Mesenchymal stem cell (in vitro differentiated cells and primary cell): ENCODE results near the gene CLCA2.

ENCODE experiments used
- DNase-seq: peaks from one replicate; pipeline ENCODE4 v3.0.0-alpha.2; 2013
- H2AFZ ChIP-seq: one replicate; pipeline ENCODE4 v1.6.1; 2013; ENCODE audit warnings: low read depth, mild to moderate bottlenecking, control low read depth, inconsistent platforms, low read length, moderate library complexity
- H2AK5ac ChIP-seq: 2 replicates; pipeline ENCODE4 v1.6.1; 2013; ENCODE audit warnings: low read length, moderate library complexity, mild to moderate bottlenecking, inconsistent platforms; ENCODE audit not compliant: severe bottlenecking
- H2BK120ac ChIP-seq: one replicate; pipeline ENCODE4 v1.6.1; 2013; ENCODE audit warnings: low read depth, mild to moderate bottlenecking, inconsistent platforms, low read length, moderate library complexity
- H2BK12ac ChIP-seq, 2 experiments: one replicate each; pipeline ENCODE4 v1.6.1; 2013; ENCODE audit warnings: inconsistent platforms in 2 of 2, low read length in 2 of 2, mild to moderate bottlenecking in 2 of 2, moderate library complexity in 2 of 2, control low read depth in 1 of 2
- H2BK15ac ChIP-seq: one replicate; pipeline ENCODE4 v1.6.1; 2013; ENCODE audit warnings: mild to moderate bottlenecking, low read depth, inconsistent platforms; ENCODE audit not compliant: poor library complexity, severe bottlenecking
- H2BK5ac ChIP-seq: 2 replicates; pipeline ENCODE4 v1.6.1; 2013; ENCODE audit warnings: low read depth, mild to moderate bottlenecking, low read length, control low read depth, inconsistent platforms; ENCODE audit not compliant: poor library complexity, severe bottlenecking
- H3K14ac ChIP-seq, 2 experiments: one replicate each; pipeline ENCODE4 v1.6.1; 2013; ENCODE audit warnings: inconsistent platforms in 2 of 2, low read length in 2 of 2, control low read depth in 1 of 2, mild to moderate bottlenecking in 1 of 2, moderate library complexity in 1 of 2
- H3K18ac ChIP-seq, 2 experiments: one replicate each; pipeline ENCODE4 v1.6.1; 2013; ENCODE audit warnings: inconsistent platforms in 2 of 2, low read length in 2 of 2, control low read depth in 1 of 2, low read depth in 1 of 2, mild to moderate bottlenecking in 1 of 2
- H3K23ac ChIP-seq, 2 experiments: one replicate each; pipeline ENCODE4 v1.6.1; 2013; ENCODE audit warnings: inconsistent platforms in 2 of 2, low read length in 2 of 2, mild to moderate bottlenecking in 2 of 2, moderate library complexity in 2 of 2, control low read depth in 1 of 2
- H3K27ac ChIP-seq: 2 replicates; pipeline ENCODE4 v1.5.1; 2013; ENCODE audit warnings: mild to moderate bottlenecking, moderate library complexity, low read length, control low read depth, inconsistent platforms; ENCODE audit not compliant: poor library complexity, severe bottlenecking
- H3K27me3 ChIP-seq, 2 experiments: 2 replicates each; pipeline versions ENCODE4 v1.6.1 to v1.7.0; 2013; ENCODE audit warnings: low read length in 2 of 2, mild to moderate bottlenecking in 2 of 2, moderate library complexity in 2 of 2, control low read depth in 1 of 2, inconsistent platforms in 1 of 2; ENCODE audit not compliant: control insufficient read depth in 1 of 2, insufficient read depth in 1 of 2
- H3K36me3 ChIP-seq, 2 experiments: 2 replicates each; pipeline versions ENCODE4 v1.6.1 to v1.7.0; 2013; ENCODE audit warnings: low read length in 2 of 2, control low read depth in 1 of 2, inconsistent platforms in 1 of 2, low read depth in 1 of 2, mild to moderate bottlenecking in 1 of 2; ENCODE audit not compliant: insufficient read depth in 2 of 2, control insufficient read depth in 1 of 2
- H3K4ac ChIP-seq, 2 experiments: one replicate each; pipeline ENCODE4 v1.6.1; 2013; ENCODE audit warnings: inconsistent platforms in 2 of 2, low read length in 2 of 2, mild to moderate bottlenecking in 2 of 2, moderate library complexity in 2 of 2, control low read depth in 1 of 2, low read depth in 1 of 2
- H3K4me1 ChIP-seq: 2 replicates; pipeline ENCODE4 v1.6.1; 2013; ENCODE audit warnings: low read depth, low read length, control low read depth; ENCODE audit not compliant: control insufficient read depth, insufficient read depth
- H3K4me2 ChIP-seq: 2 replicates; pipeline ENCODE4 v1.6.1; 2013; ENCODE audit warnings: low read length, mild to moderate bottlenecking, inconsistent platforms; ENCODE audit not compliant: poor library complexity, severe bottlenecking
- H3K4me3 ChIP-seq, 2 experiments: 2 replicates each; pipeline versions ENCODE4 v1.5.1 to v1.7.0; 2013; ENCODE audit warnings: low read length in 2 of 2, mild to moderate bottlenecking in 2 of 2, control low read depth in 1 of 2, low read depth in 1 of 2; ENCODE audit not compliant: insufficient read depth in 1 of 2
- H3K79me1 ChIP-seq: replicated peaks from 2 replicates; pipeline ENCODE4 v1.6.1; 2013; ENCODE audit warnings: mild to moderate bottlenecking, control low read depth, low read length, inconsistent platforms; ENCODE audit not compliant: poor library complexity, severe bottlenecking
- H3K9ac ChIP-seq: 2 replicates; pipeline ENCODE4 v1.7.0; 2013; ENCODE audit warnings: mild to moderate bottlenecking, low read length, moderate library complexity
- H3K9me3 ChIP-seq: 2 replicates; pipeline ENCODE4 v1.7.0; 2013; ENCODE audit warnings: mild to moderate bottlenecking, low read length; ENCODE audit not compliant: control insufficient read depth
- H4K8ac ChIP-seq: one replicate; pipeline ENCODE4 v1.6.1; 2013; ENCODE audit warnings: inconsistent platforms, mild to moderate bottlenecking, low read length, moderate library complexity
- H4K91ac ChIP-seq: one replicate; pipeline ENCODE4 v1.6.1; 2013; ENCODE audit warnings: mild to moderate bottlenecking, low read length, inconsistent platforms
- WGBS: methylation state at CpG from one replicate; pipeline ENCODE4 v1.1.7; 2013; ENCODE audit warnings: mixed read lengths; 5-methylcytosine and 5-hydroxymethylcytosine counted together

The CLCA2 gene

DNA sequence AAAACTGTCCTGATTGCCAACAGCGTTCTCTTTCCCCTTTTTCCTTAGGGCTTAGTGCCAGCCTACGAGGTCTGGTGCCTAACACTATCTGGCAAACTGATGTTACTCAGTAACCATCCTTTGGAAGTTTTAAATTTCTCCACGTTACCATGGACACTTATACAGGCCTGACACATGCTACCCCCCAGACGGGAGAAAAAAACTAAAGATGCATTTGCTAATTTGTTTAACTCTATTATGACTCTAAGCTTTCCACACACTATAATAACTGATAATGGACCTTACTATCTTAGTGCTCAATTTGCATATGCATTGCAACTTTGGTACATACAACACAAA is 81.6 kb downstream of the CLCA2 start:
- H2BK12ac ChIP-seq = no peak overlapping the region
- H2BK5ac ChIP-seq = no peak overlapping the region
- no peak overlapping the region for H3K4me3 ChIP-seq
- no peak overlapping the region for H3K4ac ChIP-seq
- no peak overlapping the region for H3K23ac ChIP-seq
- no peak overlapping the region for H3K27ac ChIP-seq
- 76% methylated on average over 4 of the region's 4 CpGs for WGBS
- no peaks in the 10 kb centered on the region for H3K9me3 ChIP-seq
- no peak overlapping the region for H2BK15ac ChIP-seq
- no peak overlapping the region for H3K9ac ChIP-seq
- H3K79me1 ChIP-seq = no peaks in the 10 kb centered on the region
- no peak overlapping the region for H2AFZ ChIP-seq
- H3K36me3 ChIP-seq = no peaks in the 10 kb centered on the region
- H2AK5ac ChIP-seq = no peak overlapping the region
- no peak overlapping the region for H3K18ac ChIP-seq
- no peak overlapping the region for H3K14ac ChIP-seq
- DNase-seq = no peak
- H4K91ac ChIP-seq = no peak overlapping the region
- no peak overlapping the region for H4K8ac ChIP-seq
- no peak overlapping the region for H2BK120ac ChIP-seq
- peaks cover 0 to 5% of the 10 kb centered on the region in 2 experiments for H3K27me3 ChIP-seq
- H3K4me1 ChIP-seq = peaks cover 3% of the 10 kb centered on the region
- no peak overlapping the region for H3K4me2 ChIP-seq
